Measurements from ENCODE around the gene SPIN2A. TPM values are rescaled to one million over a fixed set of nuclear protein-coding genes. Genes with fewer than 3 reads are reported as not detected.
"Not testable (repeated sequence)": the region's sequence is repeated elsewhere in the genome, so short reads cannot be mapped to it uniquely, and the experiment has no call there.

Gene SPIN2A
- total and polyA plus RNA-seq, 2 donors (not counting 1 experiment from before 2014, with no cell fraction given) = 1.4 to 3.3 TPM

DNA sequence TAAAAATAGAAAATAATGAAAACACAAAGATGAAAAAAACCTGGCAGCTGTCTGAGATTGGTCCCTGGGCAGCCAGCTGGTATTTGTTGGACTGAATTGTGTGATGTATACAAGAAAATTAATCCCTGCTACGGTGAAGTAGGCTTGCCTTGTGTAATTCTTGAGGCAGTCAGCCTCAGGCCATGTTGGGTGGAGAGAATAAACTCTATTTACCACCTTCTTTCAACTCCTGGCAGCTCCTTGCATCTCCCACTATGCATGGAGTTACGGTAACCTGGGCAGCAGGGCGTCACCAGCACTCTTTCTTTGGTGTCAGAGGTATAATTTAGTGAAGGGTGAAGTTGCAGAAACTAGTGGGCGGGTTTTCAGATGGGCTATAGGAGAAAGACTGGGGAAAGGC is 3.5 kb downstream of the SPIN2A start:
- no peaks in the 10 kb centered on the region for H3K79me2 ChIP-seq (ENCODE audit: control insufficient read depth, insufficient read depth, low read length)
- no CpG with 5 or more reads among the region's 4 CpGs for WGBS (ENCODE audit: insufficient coverage)
- no peaks in the 10 kb centered on the region for H4K20me1 ChIP-seq (ENCODE audit: control insufficient read depth, insufficient read depth, low read length, poor library complexity, severe bottlenecking)
- CTCF ChIA-PET = no interaction called here
- no peak for ATAC-seq (ENCODE audit: low read depth)
- Mint-ChIP-seq H3K27ac (no peak overlapping the region), H3K4me1 (no peaks in the 10 kb centered on the region), H3K9me3 (ENCODE audit: insufficient read depth) (no peaks in the 10 kb centered on the region), H3K4me3 (no peak overlapping the region), H3K27me3 (no peaks in the 10 kb centered on the region)
- no peaks in the 10 kb centered on the region for H3K27me3 ChIP-seq (replicated peaks in 1 of 4; ENCODE audit: control extremely low read depth in 1 of 4, control insufficient read depth in 3 of 4, insufficient read depth in 4 of 4, low read length in 3 of 4)
- H3K4me1 ChIP-seq (ENCODE audit: control insufficient read depth in 2 of 2, insufficient read depth in 2 of 2, low read length in 2 of 2) = no peaks in the 10 kb centered on the region
- TF ChIP-seq, protein P1, sequence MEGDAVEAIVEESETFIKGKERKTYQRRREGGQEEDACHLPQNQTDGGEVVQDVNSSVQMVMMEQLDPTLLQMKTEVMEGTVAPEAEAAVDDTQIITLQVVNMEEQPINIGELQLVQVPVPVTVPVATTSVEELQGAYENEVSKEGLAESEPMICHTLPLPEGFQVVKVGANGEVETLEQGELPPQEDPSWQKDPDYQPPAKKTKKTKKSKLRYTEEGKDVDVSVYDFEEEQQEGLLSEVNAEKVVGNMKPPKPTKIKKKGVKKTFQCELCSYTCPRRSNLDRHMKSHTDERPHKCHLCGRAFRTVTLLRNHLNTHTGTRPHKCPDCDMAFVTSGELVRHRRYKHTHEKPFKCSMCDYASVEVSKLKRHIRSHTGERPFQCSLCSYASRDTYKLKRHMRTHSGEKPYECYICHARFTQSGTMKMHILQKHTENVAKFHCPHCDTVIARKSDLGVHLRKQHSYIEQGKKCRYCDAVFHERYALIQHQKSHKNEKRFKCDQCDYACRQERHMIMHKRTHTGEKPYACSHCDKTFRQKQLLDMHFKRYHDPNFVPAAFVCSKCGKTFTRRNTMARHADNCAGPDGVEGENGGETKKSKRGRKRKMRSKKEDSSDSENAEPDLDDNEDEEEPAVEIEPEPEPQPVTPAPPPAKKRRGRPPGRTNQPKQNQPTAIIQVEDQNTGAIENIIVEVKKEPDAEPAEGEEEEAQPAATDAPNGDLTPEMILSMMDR (IDR thresholded peaks at IDR 0.05) = no peak
- TF ChIP-seq EZH2 (IDR thresholded peaks at IDR 0.05; ENCODE audit: borderline replicate concordance, insufficient read depth, low read depth, low read length, poor library complexity, severe bottlenecking) = no peak
- no peaks in the 10 kb centered on the region for H3K9me3 ChIP-seq (ENCODE audit: control extremely low read depth in 1 of 3, control insufficient read depth in 2 of 3, insufficient read depth in 1 of 3, low read length in 2 of 3)
- no peak overlapping the region for H3K4me2 ChIP-seq (replicated peaks; ENCODE audit: low read depth, low read length, poor library complexity, severe bottlenecking)
- no peak overlapping the region for H3K4me3 ChIP-seq (ENCODE audit: control extremely low read depth in 1 of 5, extremely low read depth in 1 of 5, insufficient read depth in 1 of 5, low read depth in 2 of 5, low read length in 4 of 5)
- no peak overlapping the region for H3K9ac ChIP-seq (ENCODE audit: low read length)
- no peak for DNase-seq
- POLR2A ChIA-PET = no interaction called here
- H3K36me3 ChIP-seq (replicated peaks in 1 of 2; ENCODE audit: control extremely low read depth in 1 of 2, control insufficient read depth in 1 of 2, extremely low read depth in 1 of 2, insufficient read depth in 2 of 2, low read length in 1 of 2) = no peaks in the 10 kb centered on the region
- H2AFZ ChIP-seq (ENCODE audit: insufficient read depth, low read depth, low read length, poor library complexity, severe bottlenecking) = no peak overlapping the region
- H3K27ac ChIP-seq (ENCODE audit: low read length in 2 of 2) = no peak overlapping the region
- intact Hi-C loops (cut with micrococcal nuclease) = no loop called here

DNA sequence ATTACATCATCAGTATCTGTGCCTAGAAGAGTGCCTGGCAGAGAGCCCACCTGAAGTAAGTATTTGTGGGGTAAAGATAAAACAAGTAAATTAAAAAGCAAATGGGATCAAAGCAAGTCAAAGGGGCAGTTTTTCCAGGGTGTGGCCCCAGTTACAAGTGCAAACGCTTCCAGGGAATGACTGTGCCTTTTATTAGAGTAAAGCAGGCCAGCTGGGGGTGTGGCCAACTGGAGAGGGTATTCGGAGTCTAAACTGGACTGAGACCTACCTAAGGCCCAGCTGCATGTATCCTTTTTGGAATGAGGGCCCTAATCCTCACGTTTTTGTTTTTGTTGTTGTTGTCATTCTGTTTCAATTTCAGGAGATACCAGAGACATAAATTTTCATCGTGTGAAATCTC is 3.9 kb downstream of the SPIN2A start:
- H3K27me3 ChIP-seq (replicated peaks in 1 of 4; ENCODE audit: control extremely low read depth in 1 of 4, control insufficient read depth in 3 of 4, insufficient read depth in 4 of 4, low read length in 3 of 4); H3K4me3 Mint-ChIP-seq; ATAC-seq (ENCODE audit: low read depth); CTCF ChIA-PET; H3K9me3 ChIP-seq (ENCODE audit: control extremely low read depth in 1 of 3, control insufficient read depth in 2 of 3, insufficient read depth in 1 of 3, low read length in 2 of 3); H3K27me3 Mint-ChIP-seq; H3K4me1 Mint-ChIP-seq; H3K9ac ChIP-seq (ENCODE audit: low read length); DNase-seq; H3K27ac ChIP-seq (ENCODE audit: low read length in 2 of 2); H3K4me1 ChIP-seq (ENCODE audit: control insufficient read depth in 2 of 2, insufficient read depth in 2 of 2, low read length in 2 of 2); H3K79me2 ChIP-seq (ENCODE audit: control insufficient read depth, insufficient read depth, low read length); H3K9me3 Mint-ChIP-seq (ENCODE audit: insufficient read depth); H3K4me3 ChIP-seq (ENCODE audit: control extremely low read depth in 1 of 5, extremely low read depth in 1 of 5, insufficient read depth in 1 of 5, low read depth in 2 of 5, low read length in 4 of 5); H4K20me1 ChIP-seq (ENCODE audit: control insufficient read depth, insufficient read depth, low read length, poor library complexity, severe bottlenecking); intact Hi-C loops (cut with micrococcal nuclease); H3K36me3 ChIP-seq (replicated peaks in 1 of 2; ENCODE audit: control extremely low read depth in 1 of 2, control insufficient read depth in 1 of 2, extremely low read depth in 1 of 2, insufficient read depth in 2 of 2, low read length in 1 of 2); POLR2A ChIA-PET; H2AFZ ChIP-seq (ENCODE audit: insufficient read depth, low read depth, low read length, poor library complexity, severe bottlenecking); H3K4me2 ChIP-seq (replicated peaks; ENCODE audit: low read depth, low read length, poor library complexity, severe bottlenecking); H3K27ac Mint-ChIP-seq: not testable (repeated sequence)
- no CpG with 5 or more reads among the region's 4 CpGs for WGBS (ENCODE audit: insufficient coverage)
